Measurements from ENCODE around the gene TMCC1. TPM values are rescaled to one million over a fixed set of nuclear protein-coding genes. Genes with fewer than 3 reads are reported as not detected.

Gene TMCC1
- total RNA-seq, 1 experiment from 2014 or later, result 6.2 TPM

DNA sequence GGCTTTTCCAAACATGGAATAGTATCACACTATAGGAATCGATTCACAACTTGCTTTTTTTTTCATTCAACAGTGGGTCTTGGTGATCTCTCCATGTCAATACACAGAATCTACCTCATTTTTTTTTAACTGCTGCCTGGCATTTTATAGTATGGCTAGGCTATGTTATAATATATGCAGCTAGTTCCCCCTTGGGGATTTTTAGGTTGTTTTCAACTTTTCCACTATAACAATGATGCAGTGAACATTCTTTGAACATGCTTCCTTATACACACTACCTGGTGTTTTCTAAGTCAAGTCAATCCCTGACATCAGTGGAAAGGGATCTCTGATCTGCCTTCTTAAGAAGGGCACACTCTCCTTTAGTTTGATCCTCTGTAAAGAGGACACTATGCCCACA lies 240.5 kb downstream of the TMCC1 start:
- Histone ChIP-seq H3K27ac (ENCODE audit: low read length) (peak overlapping the region; percentile 79), H3K79me2 (ENCODE audit: low read length) (peaks cover 35% of the 10 kb centered on the region), H3K4me3 (ENCODE audit: low read length) (no peak overlapping the region), H3K36me3 (ENCODE audit: low read depth, low read length) (peaks cover 5% of the 10 kb centered on the region; the same call in 1 of the 2 replicates), H2AFZ (ENCODE audit: low read length) (no peak overlapping the region), H3K4me1 (ENCODE audit: insufficient read depth, low read length) (peaks cover 50% of the 10 kb centered on the region), H3K27me3 (ENCODE audit: low read length) (no peaks in the 10 kb centered on the region), H4K20me1 (ENCODE audit: low read length) (no peaks in the 10 kb centered on the region), H3K9ac (ENCODE audit: low read length) (no peak overlapping the region), H3K9me2 (replicated peaks; ENCODE audit: low read length) (no peaks in the 10 kb centered on the region), H3K4me2 (ENCODE audit: low read length) (no peak overlapping the region), H3F3A (ENCODE audit: low read length, unreplicated experiment) (peaks cover 6% of the 10 kb centered on the region), H3K9me3 (ENCODE audit: low read length) (no peaks in the 10 kb centered on the region)
- no TSS peak for BruUV-seq (replicated peaks)
- CTCF ChIA-PET, result no interaction called here
- POLR2A ChIA-PET (ENCODE audit: unreplicated experiment), result no interaction called here
- intact Hi-C loops (cut with micrococcal nuclease), result loop anchor here (5.0 kb wide), 1 partner anchor 104 kb away; no protein-coding TSS in a partner anchor
- no peak for DNase-seq
- ATAC-seq, result no peak
- TF ChIP-seq, protein P1, sequence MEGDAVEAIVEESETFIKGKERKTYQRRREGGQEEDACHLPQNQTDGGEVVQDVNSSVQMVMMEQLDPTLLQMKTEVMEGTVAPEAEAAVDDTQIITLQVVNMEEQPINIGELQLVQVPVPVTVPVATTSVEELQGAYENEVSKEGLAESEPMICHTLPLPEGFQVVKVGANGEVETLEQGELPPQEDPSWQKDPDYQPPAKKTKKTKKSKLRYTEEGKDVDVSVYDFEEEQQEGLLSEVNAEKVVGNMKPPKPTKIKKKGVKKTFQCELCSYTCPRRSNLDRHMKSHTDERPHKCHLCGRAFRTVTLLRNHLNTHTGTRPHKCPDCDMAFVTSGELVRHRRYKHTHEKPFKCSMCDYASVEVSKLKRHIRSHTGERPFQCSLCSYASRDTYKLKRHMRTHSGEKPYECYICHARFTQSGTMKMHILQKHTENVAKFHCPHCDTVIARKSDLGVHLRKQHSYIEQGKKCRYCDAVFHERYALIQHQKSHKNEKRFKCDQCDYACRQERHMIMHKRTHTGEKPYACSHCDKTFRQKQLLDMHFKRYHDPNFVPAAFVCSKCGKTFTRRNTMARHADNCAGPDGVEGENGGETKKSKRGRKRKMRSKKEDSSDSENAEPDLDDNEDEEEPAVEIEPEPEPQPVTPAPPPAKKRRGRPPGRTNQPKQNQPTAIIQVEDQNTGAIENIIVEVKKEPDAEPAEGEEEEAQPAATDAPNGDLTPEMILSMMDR (conservative IDR thresholded peaks at IDR 0.05; ENCODE audit: low read depth, low read length), result no peak
- TF ChIP-seq EZH2 (IDR thresholded peaks at IDR 0.05; ENCODE audit: low read length, unreplicated experiment), result no peak
- TF ChIP-seq EZH2phosphoT487 (IDR thresholded peaks at IDR 0.05; ENCODE audit: borderline replicate concordance, low read length), result no peak

DNA sequence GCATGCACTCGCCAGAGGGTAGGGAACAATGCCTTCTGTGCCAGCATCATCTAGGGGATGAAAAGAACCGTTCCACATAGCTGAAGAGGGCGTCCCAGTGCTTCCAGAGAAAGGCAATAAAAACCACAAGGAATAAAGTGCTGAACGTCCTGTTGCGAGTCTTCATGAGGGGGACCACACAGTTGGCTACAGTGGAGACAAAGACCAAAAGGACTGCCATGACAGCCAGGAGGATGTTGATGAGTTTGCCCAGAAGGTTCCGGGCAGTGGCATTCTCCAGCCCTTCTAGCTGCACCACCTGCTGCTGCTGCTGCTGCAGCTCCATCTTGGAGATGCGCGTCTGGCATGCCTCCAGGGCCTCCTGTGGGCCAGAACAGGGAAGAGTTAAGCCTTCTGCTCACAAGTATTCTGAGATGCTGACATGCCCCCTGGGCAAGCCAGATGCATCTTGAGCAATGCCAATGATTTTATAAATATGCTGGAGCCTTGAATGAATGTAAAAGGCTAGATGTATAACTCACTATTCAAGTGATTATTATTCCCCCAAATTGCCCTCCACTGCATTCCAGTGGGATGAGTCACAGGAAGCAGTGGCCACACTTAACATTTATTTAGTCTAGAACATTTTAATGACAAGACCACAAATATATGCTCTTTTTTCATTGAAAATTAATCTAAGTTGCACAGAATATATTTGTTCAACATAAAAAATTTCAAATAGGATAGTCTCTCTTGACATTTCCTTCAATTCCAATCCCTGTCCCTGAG lies 241.9 kb downstream of the TMCC1 start:
- ChIA-PET POLR2A (ENCODE audit: unreplicated experiment) (no interaction called here), CTCF (no interaction called here)
- H3K36me3 ChIP-seq (ENCODE audit: low read depth, low read length), result peaks cover 5% of the 10 kb centered on the region; the same call in 1 of the 2 replicates
- intact Hi-C loops (cut with micrococcal nuclease), result loop anchor here (1.0 to 5.0 kb wide), 4 partner anchors 11 to 143 kb away; no protein-coding TSS in a partner anchor
- DNase-seq (peak; percentile 92), ATAC-seq (peak; percentile 89)
- peak overlapping the region; percentile 66 for H3K4me2 ChIP-seq (ENCODE audit: low read length)
- peaks cover 21% of the 10 kb centered on the region for H3K79me2 ChIP-seq (ENCODE audit: low read length)
- peaks cover 36% of the 10 kb centered on the region for H3K4me1 ChIP-seq (ENCODE audit: insufficient read depth, low read length)
- BruUV-seq (replicated peaks), result no TSS peak
- H2AFZ ChIP-seq (ENCODE audit: low read length), result no peak overlapping the region
- H3F3A ChIP-seq (ENCODE audit: low read length, unreplicated experiment), result peaks cover 6% of the 10 kb centered on the region
- no peaks in the 10 kb centered on the region for H4K20me1 ChIP-seq (ENCODE audit: low read length)
- no peak overlapping the region for H3K4me3 ChIP-seq (ENCODE audit: low read length)
- H3K27me3 ChIP-seq (ENCODE audit: low read length), result no peaks in the 10 kb centered on the region
- peak overlapping the region; percentile 16; the same call in 1 of the 2 replicates for H3K9ac ChIP-seq (ENCODE audit: low read length)
- no peaks in the 10 kb centered on the region for H3K9me3 ChIP-seq (ENCODE audit: low read length)
- TF ChIP-seq EZH2 (IDR thresholded peaks at IDR 0.05; ENCODE audit: low read length, unreplicated experiment) (no peak), EZH2phosphoT487 (IDR thresholded peaks at IDR 0.05; ENCODE audit: borderline replicate concordance, low read length) (no peak)
- TF ChIP-seq, protein P1 (conservative IDR thresholded peaks at IDR 0.05; ENCODE audit: low read depth, low read length), result no peak
- H3K9me2 ChIP-seq (replicated peaks; ENCODE audit: low read length), result no peaks in the 10 kb centered on the region
- peak overlapping the region; percentile 79 for H3K27ac ChIP-seq (ENCODE audit: low read length)
